ENCODE results near the gene DCP1A.
"Not testable (repeated sequence)": the region's sequence is repeated elsewhere in the genome, so short reads cannot be mapped to it uniquely, and the experiment has no call there.

The DCP1A gene

GRCh38 chr3:53357458-53357857, 10.1 kb upstream of the DCP1A start:
- no peak overlapping the region for H3K27ac ChIP-seq (ENCODE audit: low read depth, low read length, severe bottlenecking)
- no peaks in the 10 kb centered on the region for H3K36me3 ChIP-seq (ENCODE audit: control insufficient read depth, insufficient read depth, low read length)
- H3K4me3 ChIP-seq (ENCODE audit: extremely low read depth, insufficient read depth, low read length, poor library complexity, severe bottlenecking), result no peak overlapping the region
- 100% methylated on average over 1 of the region's 1 CpG; no CpG with 5 or more reads in 1 of the 2 experiments for WGBS, 2 experiments (ENCODE audit: insufficient coverage in 2 of 2)
- H3K4me1 ChIP-seq (ENCODE audit: control insufficient read depth, insufficient read depth, low read length, poor library complexity, severe bottlenecking), result peaks cover 6% of the 10 kb centered on the region
- peaks cover 7% of the 10 kb centered on the region for H3K9me3 ChIP-seq (ENCODE audit: control insufficient read depth, low read length)

GRCh38 chr3:53354945-53355498, 7.7 kb upstream of the DCP1A start:
- no peaks in the 10 kb centered on the region for H3K36me3 ChIP-seq (ENCODE audit: control insufficient read depth, insufficient read depth, low read length)
- no peak overlapping the region for H3K27ac ChIP-seq (ENCODE audit: low read depth, low read length, severe bottlenecking)
- peaks cover 7% of the 10 kb centered on the region for H3K9me3 ChIP-seq (ENCODE audit: control insufficient read depth, low read length)
- no peak overlapping the region for H3K4me3 ChIP-seq (ENCODE audit: extremely low read depth, insufficient read depth, low read length, poor library complexity, severe bottlenecking)
- 89 to 91% methylated on average over 1 of the region's 2 CpGs for WGBS, 2 experiments (ENCODE audit: insufficient coverage in 2 of 2)
- H3K4me1 ChIP-seq (ENCODE audit: control insufficient read depth, insufficient read depth, low read length, poor library complexity, severe bottlenecking), result peaks cover 11% of the 10 kb centered on the region

GRCh38 chr3:53353202-53353601, 5.9 kb upstream of the DCP1A start:
- no peak overlapping the region for H3K4me3 ChIP-seq (ENCODE audit: extremely low read depth, insufficient read depth, low read length, poor library complexity, severe bottlenecking)

GRCh38 chr3:53350652-53351051, 3.3 kb upstream of the DCP1A start:
- Histone ChIP-seq H3K4me1 (ENCODE audit: control insufficient read depth, insufficient read depth, low read length, poor library complexity, severe bottlenecking) (peaks cover 11% of the 10 kb centered on the region), H3K4me3 (ENCODE audit: extremely low read depth, insufficient read depth, low read length, poor library complexity, severe bottlenecking) (no peak overlapping the region), H3K27ac (ENCODE audit: low read depth, low read length, severe bottlenecking) (peak overlapping the region; percentile 91), H3K9me3 (ENCODE audit: control insufficient read depth, low read length) (peaks cover 7% of the 10 kb centered on the region), H3K36me3 (ENCODE audit: control insufficient read depth, insufficient read depth, low read length) (no peaks in the 10 kb centered on the region)
- WGBS, 2 experiments (ENCODE audit: insufficient coverage in 2 of 2), result 20 to 32% methylated on average over 2 of the region's 3 CpGs

More at GRCh38 chr3:53353202-53353601, 5.9 kb upstream of the DCP1A start:
- H3K9me3 ChIP-seq (ENCODE audit: control insufficient read depth, low read length), result peaks cover 7% of the 10 kb centered on the region
- no peaks in the 10 kb centered on the region for H3K36me3 ChIP-seq (ENCODE audit: control insufficient read depth, insufficient read depth, low read length)
- H3K4me1 ChIP-seq (ENCODE audit: control insufficient read depth, insufficient read depth, low read length, poor library complexity, severe bottlenecking), result peaks cover 11% of the 10 kb centered on the region
- no peak overlapping the region for H3K27ac ChIP-seq (ENCODE audit: low read depth, low read length, severe bottlenecking)
- no CpG with 5 or more reads among the region's 2 CpGs for WGBS, 2 experiments (ENCODE audit: insufficient coverage in 2 of 2)

GRCh38 chr3:53348118-53348517, 775 bp upstream of the DCP1A start:
- H3K4me1 ChIP-seq (ENCODE audit: control insufficient read depth, insufficient read depth, low read length, poor library complexity, severe bottlenecking); H3K9me3 ChIP-seq (ENCODE audit: control insufficient read depth, low read length): not testable (repeated sequence)
- Histone ChIP-seq H3K36me3 (ENCODE audit: control insufficient read depth, insufficient read depth, low read length) (peaks cover 13% of the 10 kb centered on the region), H3K27ac (ENCODE audit: low read depth, low read length, severe bottlenecking) (peak overlapping the region; percentile 98), H3K4me3 (ENCODE audit: extremely low read depth, insufficient read depth, low read length, poor library complexity, severe bottlenecking) (peak overlapping the region; percentile 97)
- 88 to 99% methylated on average over 15 to 19 of the region's 19 CpGs for WGBS, 2 experiments (ENCODE audit: insufficient coverage in 2 of 2)

GRCh38 chr3:53346922-53347260, 452 bp downstream of the DCP1A start:
- 0% methylated on average over 7 to 8 of the region's 11 CpGs for WGBS, 2 experiments (ENCODE audit: insufficient coverage in 2 of 2)
- H3K4me1 ChIP-seq (ENCODE audit: control insufficient read depth, insufficient read depth, low read length, poor library complexity, severe bottlenecking), result peaks cover 5% of the 10 kb centered on the region
- peak overlapping the region; percentile 97 for H3K4me3 ChIP-seq (ENCODE audit: extremely low read depth, insufficient read depth, low read length, poor library complexity, severe bottlenecking)
- H3K36me3 ChIP-seq (ENCODE audit: control insufficient read depth, insufficient read depth, low read length), result peaks cover 22% of the 10 kb centered on the region
- H3K9me3 ChIP-seq (ENCODE audit: control insufficient read depth, low read length), result no peaks in the 10 kb centered on the region
- H3K27ac ChIP-seq (ENCODE audit: low read depth, low read length, severe bottlenecking), result peak overlapping the region; percentile 98

- WGBS, 2 experiments (ENCODE audit: insufficient coverage in 2 of 2), result 3 to 5% methylated on average over 2 to 3 of the region's 9 CpGs
- no peaks in the 10 kb centered on the region for H3K9me3 ChIP-seq (ENCODE audit: control insufficient read depth, low read length)
- peaks cover 25% of the 10 kb centered on the region for H3K36me3 ChIP-seq (ENCODE audit: control insufficient read depth, insufficient read depth, low read length)
- H3K4me3 ChIP-seq (ENCODE audit: extremely low read depth, insufficient read depth, low read length, poor library complexity, severe bottlenecking), result peak overlapping the region; percentile 97
- peaks cover 2% of the 10 kb centered on the region for H3K4me1 ChIP-seq (ENCODE audit: control insufficient read depth, insufficient read depth, low read length, poor library complexity, severe bottlenecking)
- peak overlapping the region; percentile 98 for H3K27ac ChIP-seq (ENCODE audit: low read depth, low read length, severe bottlenecking)
These were observed 829 bp downstream of the DCP1A start for GRCh38 chr3:53346514-53346913.

- 93 to 94% methylated on average over 3 of the region's 3 CpGs for WGBS, 2 experiments (ENCODE audit: insufficient coverage in 2 of 2)
- Histone ChIP-seq H3K27ac (ENCODE audit: low read depth, low read length, severe bottlenecking) (no peak overlapping the region), H3K9me3 (ENCODE audit: control insufficient read depth, low read length) (no peaks in the 10 kb centered on the region), H3K4me3 (ENCODE audit: extremely low read depth, insufficient read depth, low read length, poor library complexity, severe bottlenecking) (no peak overlapping the region), H3K36me3 (ENCODE audit: control insufficient read depth, insufficient read depth, low read length) (peaks cover 62% of the 10 kb centered on the region), H3K4me1 (ENCODE audit: control insufficient read depth, insufficient read depth, low read length, poor library complexity, severe bottlenecking) (no peaks in the 10 kb centered on the region)
These were observed 5.0 kb downstream of the DCP1A start for GRCh38 chr3:53342353-53342752.

- Histone ChIP-seq H3K4me1 (ENCODE audit: control insufficient read depth, insufficient read depth, low read length, poor library complexity, severe bottlenecking) (no peaks in the 10 kb centered on the region), H3K9me3 (ENCODE audit: control insufficient read depth, low read length) (no peaks in the 10 kb centered on the region), H3K27ac (ENCODE audit: low read depth, low read length, severe bottlenecking) (no peak overlapping the region), H3K36me3 (ENCODE audit: control insufficient read depth, insufficient read depth, low read length) (peaks cover 84% of the 10 kb centered on the region), H3K4me3 (ENCODE audit: extremely low read depth, insufficient read depth, low read length, poor library complexity, severe bottlenecking) (no peak overlapping the region)
- 100% methylated on average over 1 of the region's 2 CpGs for WGBS, 2 experiments (ENCODE audit: insufficient coverage in 2 of 2)
These were observed 10.0 kb downstream of the DCP1A start for GRCh38 chr3:53337167-53337940.

GRCh38 chr3:53334742-53335141, 12.6 kb downstream of the DCP1A start:
- H3K36me3 ChIP-seq (ENCODE audit: control insufficient read depth, insufficient read depth, low read length), result peaks cover 81% of the 10 kb centered on the region
- H3K4me1 ChIP-seq (ENCODE audit: control insufficient read depth, insufficient read depth, low read length, poor library complexity, severe bottlenecking), result no peaks in the 10 kb centered on the region
- no peak overlapping the region for H3K4me3 ChIP-seq (ENCODE audit: extremely low read depth, insufficient read depth, low read length, poor library complexity, severe bottlenecking)
- H3K9me3 ChIP-seq (ENCODE audit: control insufficient read depth, low read length), result no peaks in the 10 kb centered on the region
- 95 to 100% methylated on average over 3 of the region's 6 CpGs for WGBS, 2 experiments (ENCODE audit: insufficient coverage in 2 of 2)
- H3K27ac ChIP-seq (ENCODE audit: low read depth, low read length, severe bottlenecking), result no peak overlapping the region

GRCh38 chr3:53331871-53332270, 15.5 kb downstream of the DCP1A start:
- H3K36me3 ChIP-seq (ENCODE audit: control insufficient read depth, insufficient read depth, low read length), result peaks cover 76% of the 10 kb centered on the region
- WGBS, 2 experiments (ENCODE audit: insufficient coverage in 2 of 2), result no CpG with 5 or more reads among the region's 1 CpG
- H3K27ac ChIP-seq (ENCODE audit: low read depth, low read length, severe bottlenecking), result no peak overlapping the region
- peaks cover 11% of the 10 kb centered on the region for H3K9me3 ChIP-seq (ENCODE audit: control insufficient read depth, low read length)
- no peak overlapping the region for H3K4me3 ChIP-seq (ENCODE audit: extremely low read depth, insufficient read depth, low read length, poor library complexity, severe bottlenecking)
- no peaks in the 10 kb centered on the region for H3K4me1 ChIP-seq (ENCODE audit: control insufficient read depth, insufficient read depth, low read length, poor library complexity, severe bottlenecking)
